ENCODE data around the gene NUP210.

- no peak for TF ChIP-seq EZH2 (IDR thresholded peaks at IDR 0.05)
- TF ChIP-seq POLR2AphosphoS5 (IDR thresholded peaks at IDR 0.05; ENCODE audit: borderline replicate concordance, low read depth, low read length), result no peak
Measured at GRCh38 chr3:13294442-13295351, 125.4 kb downstream of the NUP210 start.

Measured in SK-N-MC (cell line).